ENCODE results near the gene DMD. TPM values are rescaled to one million over a fixed set of nuclear protein-coding genes. Genes with fewer than 3 reads are reported as not detected.

The DMD gene
- total and polyA plus RNA-seq, 2 of the 8 experiments (the other 6 are each of a cell fraction or from before 2014, with no cell fraction given): 4.8 to 7.4 TPM

DNA sequence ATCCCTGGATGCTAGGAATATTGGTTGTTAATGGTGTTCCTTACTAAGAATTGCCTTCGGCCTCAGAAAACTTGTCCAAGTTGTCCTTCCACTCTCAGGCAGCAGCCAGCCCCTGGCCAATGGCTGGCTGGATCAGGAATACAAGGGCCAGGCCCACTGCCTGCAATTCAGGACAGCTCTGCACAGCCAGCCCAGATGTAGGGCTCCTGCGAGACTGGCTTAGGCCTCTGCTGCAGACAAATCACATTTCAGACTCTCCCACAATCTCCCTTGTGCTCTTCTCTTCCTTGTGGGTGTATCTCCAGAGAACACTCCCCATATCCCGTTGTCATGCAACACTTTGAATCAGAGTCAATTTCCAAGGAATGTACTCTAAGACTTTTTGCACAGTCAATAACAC lies 1391.9 kb downstream of the DMD start:
- H3K23me2 ChIP-seq (ENCODE audit: low read depth, low read length): no peaks in the 10 kb centered on the region
- H3K79me1 ChIP-seq (ENCODE audit: low read depth, low read length): no peaks in the 10 kb centered on the region
- POLR2A ChIA-PET (ENCODE audit: partially characterized antibody): no interaction called here
- H2BK120ac ChIP-seq (replicated peaks; ENCODE audit: low read depth, low read length): no peak overlapping the region
- H4K8ac ChIP-seq (ENCODE audit: extremely low read depth, insufficient read depth, low read length): no peak overlapping the region
- H3K18ac ChIP-seq (ENCODE audit: extremely low read depth, low read length): no peak overlapping the region
- no peak overlapping the region for H2BK5ac ChIP-seq (ENCODE audit: low read depth, low read length)
- H2BK15ac ChIP-seq (ENCODE audit: low read length): no peak overlapping the region
- CTCF ChIA-PET (ENCODE audit: partially characterized antibody): no interaction called here
- no peaks in the 10 kb centered on the region for H4K20me1 ChIP-seq (replicated peaks in 1 of 2; ENCODE audit: control insufficient read depth in 1 of 2, insufficient read depth in 2 of 2, low read length in 2 of 2)
- H3K4me1 ChIP-seq (replicated peaks in 1 of 4; ENCODE audit: control insufficient read depth in 3 of 4, insufficient read depth in 4 of 4, low read length in 3 of 4): no peaks in the 10 kb centered on the region
- no peaks in the 10 kb centered on the region for H3K36me3 ChIP-seq (ENCODE audit: control insufficient read depth in 2 of 4, insufficient read depth in 4 of 4, low read length in 3 of 4)
- H2BK20ac ChIP-seq (ENCODE audit: low read length): no peak overlapping the region
- H3K56ac ChIP-seq (replicated peaks; ENCODE audit: insufficient read length, low read depth, low read length): no peak overlapping the region
- H3K27me3 ChIP-seq (replicated peaks in 1 of 4; ENCODE audit: control insufficient read depth in 3 of 4, extremely low read depth in 1 of 4, insufficient read depth in 3 of 4, low read length in 3 of 4): no peaks in the 10 kb centered on the region
- no peak overlapping the region for H3K27ac ChIP-seq (ENCODE audit: low read depth, low read length)
- H3K4me2 ChIP-seq (ENCODE audit: insufficient read depth in 1 of 2, low read depth in 2 of 2, low read length in 2 of 2): no peak overlapping the region
- H3K79me2 ChIP-seq (ENCODE audit: control insufficient read depth in 1 of 2, insufficient read depth in 2 of 2, low read length in 2 of 2): no peaks in the 10 kb centered on the region
- WGBS, 2 experiments (ENCODE audit: extremely low coverage in 1 of 2, insufficient coverage in 1 of 2, insufficient read length in 1 of 2, insufficient replicate concordance in 2 of 2, low coverage in 1 of 2, low lambda C conversion rate in 2 of 2, missing lambda C conversion rate in 1 of 2): 90% methylated on average over 3 of the region's 3 CpGs; no CpG with 5 or more reads in 1 of the 2 experiments
- no peak overlapping the region for H4K91ac ChIP-seq (replicated peaks; ENCODE audit: insufficient read length, low read length)
- DNase-seq (ENCODE audit: low read depth in 1 of 2, low spot score in 2 of 2): no peak
- no peaks in the 10 kb centered on the region for H3K9me3 ChIP-seq (ENCODE audit: insufficient read depth in 2 of 2, low read depth in 1 of 2, low read length in 1 of 2)
- no peak overlapping the region for H3K14ac ChIP-seq (ENCODE audit: insufficient read length)
- no peak overlapping the region for H3K23ac ChIP-seq (ENCODE audit: insufficient read length)
- no peak overlapping the region for H3K4me3 ChIP-seq (ENCODE audit: extremely low read depth in 1 of 4, insufficient read depth in 2 of 4, low read depth in 3 of 4, low read length in 4 of 4)
- no peak overlapping the region for H3K9ac ChIP-seq (replicated peaks in 1 of 4; ENCODE audit: extremely low read depth in 1 of 4, low read depth in 3 of 4, low read length in 3 of 4)
- no peak overlapping the region for H2AFZ ChIP-seq (ENCODE audit: low read length)
- H4K5ac ChIP-seq (ENCODE audit: insufficient read length, low read depth, low read length): no peak overlapping the region
- no peak overlapping the region for H3K4ac ChIP-seq (replicated peaks; ENCODE audit: insufficient read length, low read depth, low read length)
- H2AK5ac ChIP-seq (ENCODE audit: low read depth, low read length): no peak overlapping the region
- H2BK12ac ChIP-seq (ENCODE audit: low read depth, low read length): no peak overlapping the region
- no peak for FAIRE-seq
- TF ChIP-seq ASH2L (IDR thresholded peaks at IDR 0.05; ENCODE audit: low read length): no peak
- no peak for TF ChIP-seq SP4 (IDR thresholded peaks at IDR 0.05; ENCODE audit: low read length)
- no peak for TF ChIP-seq SRF (IDR thresholded peaks at IDR 0.05; ENCODE audit: low read depth, low read length)
- TF ChIP-seq SP1 (IDR thresholded peaks at IDR 0.05; ENCODE audit: low read depth, low read length): no peak
- no peak for TF ChIP-seq RAD21 (IDR thresholded peaks at IDR 0.05 in 1 of 2, conservative IDR thresholded peaks at IDR 0.05 in 1 of 2; ENCODE audit: low read depth in 2 of 2, low read length in 2 of 2)
- no peak for TF ChIP-seq CHD2 (IDR thresholded peaks at IDR 0.05; ENCODE audit: low read length)
- no peak for TF ChIP-seq HDAC2 (IDR thresholded peaks at IDR 0.05; ENCODE audit: borderline replicate concordance in 1 of 2, low read depth in 2 of 2, low read length in 2 of 2)
- no peak for TF ChIP-seq PHF8 (conservative IDR thresholded peaks at IDR 0.05; ENCODE audit: low read depth, low read length)
- TF ChIP-seq ZNF274 (IDR thresholded peaks at IDR 0.05; ENCODE audit: borderline replicate concordance, extremely low read depth, low read length): no peak
- no peak for TF ChIP-seq SUZ12 (IDR thresholded peaks at IDR 0.05; ENCODE audit: low read length)
- no peak for TF ChIP-seq CBX5 (IDR thresholded peaks at IDR 0.05; ENCODE audit: low read depth, low read length)
- TF ChIP-seq RFX5 (IDR thresholded peaks at IDR 0.05; ENCODE audit: borderline replicate concordance, low read depth, low read length): no peak
- no peak for TF ChIP-seq BCL11A (IDR thresholded peaks at IDR 0.05; ENCODE audit: low read depth in 2 of 2, low read length in 2 of 2)

Data from H1 (cell line).